H54 (cell line): ENCODE data around the gene METTL22.

ENCODE experiments used
- DNase-seq: peaks from one replicate; pipeline ENCODE4 v3.0.0; 2011; ENCODE audit warnings: low spot score, mixed read lengths; ENCODE audit not compliant: insufficient read length
- FAIRE-seq: peaks from 3 replicates; lab custom pipeline; 2011; peaks lifted over from hg19 to GRCh38; lab: Jason Lieb, UNC
- POLR2A ChIP-seq: IDR thresholded peaks from 2 replicates; pipeline ENCODE4 v1.6.1; 2011; ENCODE audit warnings: low read depth, mild to moderate bottlenecking, low read length

Gene METTL22

DNA sequence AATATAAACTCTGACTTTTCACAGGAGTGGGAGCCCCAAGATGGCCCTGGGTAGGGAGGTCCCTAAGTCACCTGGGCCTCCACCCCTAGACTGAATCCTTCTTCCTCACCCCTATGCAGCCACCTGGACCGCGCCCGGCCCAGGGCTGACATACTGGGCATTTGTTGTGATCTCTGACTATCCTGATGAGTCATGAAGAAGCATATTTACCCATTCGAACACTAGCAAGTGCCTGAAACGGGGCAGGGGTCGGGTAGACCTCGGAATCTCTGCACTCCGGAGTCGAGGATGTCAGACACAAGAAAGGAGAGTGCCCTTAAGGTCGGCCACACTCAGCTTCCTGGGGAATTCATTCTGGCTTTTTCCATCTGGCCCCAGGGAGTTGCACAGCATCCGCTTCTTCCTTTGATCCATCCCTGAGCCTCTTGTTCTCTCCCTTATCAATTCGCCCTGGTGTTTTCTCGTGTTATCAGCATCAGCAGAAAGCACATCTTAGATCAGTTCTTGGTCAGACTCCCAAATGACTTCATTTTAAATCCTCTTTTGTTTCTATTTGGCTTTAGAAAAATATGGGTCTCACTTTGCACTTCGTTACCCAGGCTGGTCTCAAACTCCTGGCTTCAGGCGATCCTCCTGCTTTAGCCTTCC, 10.4 kb downstream of the METTL22 start:
- TF ChIP-seq POLR2A = no peak
- DNase-seq = no peak
- no peak for FAIRE-seq

DNA sequence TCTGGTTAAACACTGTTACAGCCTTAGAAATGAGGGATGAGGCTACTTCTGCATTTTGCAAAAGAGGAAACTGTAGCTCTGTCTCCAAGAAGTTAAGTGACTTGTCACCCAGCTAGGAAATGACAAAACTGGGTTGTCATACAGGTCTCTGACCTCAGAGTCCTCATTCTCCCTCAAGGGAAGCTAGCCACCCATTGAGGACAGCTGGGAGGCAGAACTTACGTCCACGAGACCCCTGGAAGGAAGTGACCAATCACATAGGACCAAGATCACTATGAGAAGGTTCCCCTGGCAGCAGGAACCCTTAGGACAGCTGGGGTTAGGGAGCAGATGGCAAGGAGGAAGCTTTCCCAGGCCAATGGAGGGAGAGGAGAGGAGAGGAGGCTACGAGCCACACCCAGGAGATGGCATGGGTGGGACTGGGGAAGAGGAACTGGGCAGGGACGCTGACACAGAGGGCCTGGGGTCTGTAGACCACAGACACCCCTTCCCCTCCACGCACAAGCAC, 11.2 kb downstream of the METTL22 start:
- FAIRE-seq = no peak
- no peak for DNase-seq
- TF ChIP-seq POLR2A = no peak

DNA sequence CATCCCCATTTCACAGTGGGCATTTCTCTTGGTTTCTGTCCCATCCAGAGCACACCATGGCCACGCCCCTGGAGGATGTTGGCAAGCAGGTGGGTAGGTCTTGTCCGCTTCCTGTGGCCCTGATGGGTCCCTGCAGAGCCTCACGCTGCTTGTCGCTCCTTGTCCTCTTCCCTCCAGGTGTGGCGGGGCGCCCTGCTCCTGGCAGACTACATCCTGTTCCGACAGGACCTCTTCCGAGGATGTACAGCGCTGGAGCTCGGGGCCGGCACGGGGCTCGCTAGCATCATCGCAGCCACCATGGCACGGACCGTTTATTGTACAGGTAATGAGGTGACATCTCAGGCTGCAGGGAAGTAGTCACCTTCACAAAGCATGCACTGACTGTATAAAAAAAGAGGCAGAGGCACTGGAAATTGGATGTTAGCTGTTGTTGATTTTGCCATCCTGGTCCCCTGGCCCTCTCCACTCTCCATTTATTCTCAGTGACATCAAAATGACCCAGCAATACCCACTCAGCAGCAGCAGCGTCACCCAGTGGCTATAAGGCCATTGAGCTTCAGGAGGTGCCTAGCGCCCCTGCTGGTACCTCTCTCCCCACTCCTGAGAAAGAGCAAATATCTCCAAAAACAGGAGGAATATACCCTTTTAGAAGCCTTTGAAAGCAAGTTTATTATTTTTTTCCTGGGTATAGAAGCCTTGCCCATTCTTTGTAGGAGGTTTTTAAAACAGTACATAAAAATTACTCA, 13.7 kb downstream of the METTL22 start:
- no peak for TF ChIP-seq POLR2A
- DNase-seq = no peak
- FAIRE-seq = no peak

DNA sequence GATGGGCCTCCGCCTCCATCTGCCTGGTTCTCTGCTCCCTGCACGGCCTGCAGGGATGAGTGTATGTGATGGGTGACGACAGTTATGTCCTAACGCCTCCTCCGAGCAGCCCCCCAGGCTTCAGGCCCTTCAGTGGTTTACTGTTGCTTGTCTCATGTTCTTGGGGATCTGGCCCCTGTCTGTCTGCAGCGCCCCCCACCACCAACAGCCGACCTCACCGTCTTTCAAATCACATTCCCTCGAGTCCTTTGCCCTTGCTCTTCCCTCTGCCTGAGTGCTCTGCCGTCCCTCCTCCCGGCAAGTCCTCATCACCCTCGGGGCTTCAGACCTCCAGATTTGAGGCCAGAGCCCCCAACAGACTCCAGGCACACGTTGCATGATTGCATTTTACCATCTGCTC, 18.2 kb downstream of the METTL22 start:
- no peak for TF ChIP-seq POLR2A
- no peak for DNase-seq
- no peak for FAIRE-seq

DNA sequence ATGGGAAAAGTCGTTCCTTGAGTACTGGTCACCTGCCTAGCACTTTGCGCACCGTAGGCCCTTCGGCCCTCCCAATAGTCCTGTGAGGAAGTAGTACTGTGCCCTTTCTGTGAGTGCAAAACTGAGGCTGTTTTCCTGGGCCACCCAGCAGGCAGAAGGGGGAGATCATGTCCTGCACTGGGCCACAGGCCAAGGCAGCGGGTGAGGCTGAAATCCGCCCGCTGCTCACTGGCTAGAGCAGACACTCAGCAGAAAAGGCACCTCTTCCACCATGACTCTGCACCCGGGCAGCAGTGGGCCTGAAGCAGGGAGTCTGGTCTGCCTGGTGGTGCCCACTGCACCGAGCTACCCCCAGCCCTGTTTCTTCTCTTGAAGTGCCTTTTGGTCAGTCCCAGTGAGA, 20.2 kb downstream of the METTL22 start:
- TF ChIP-seq POLR2A = no peak
- FAIRE-seq (no peak), DNase-seq (no peak)

DNA sequence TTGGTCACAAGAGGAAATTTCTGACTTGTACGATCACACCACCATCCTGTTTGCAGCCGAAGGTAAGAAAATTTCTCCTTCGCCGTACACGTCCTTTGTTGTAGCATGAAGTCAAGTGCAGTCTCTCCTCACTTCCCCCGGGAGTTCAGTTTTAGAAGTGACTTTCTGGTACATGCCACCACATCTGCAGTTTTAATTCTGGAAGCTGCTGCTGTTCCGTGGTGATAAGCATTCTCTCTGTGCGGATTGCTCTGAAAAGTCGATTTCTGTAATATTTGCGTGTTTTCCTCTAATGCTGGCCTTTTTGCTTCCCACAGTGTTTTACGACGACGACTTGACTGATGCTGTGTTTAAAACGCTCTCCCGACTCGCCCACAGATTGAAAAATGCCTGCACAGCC, 20.6 kb downstream of the METTL22 start:
- FAIRE-seq = no peak

DNA sequence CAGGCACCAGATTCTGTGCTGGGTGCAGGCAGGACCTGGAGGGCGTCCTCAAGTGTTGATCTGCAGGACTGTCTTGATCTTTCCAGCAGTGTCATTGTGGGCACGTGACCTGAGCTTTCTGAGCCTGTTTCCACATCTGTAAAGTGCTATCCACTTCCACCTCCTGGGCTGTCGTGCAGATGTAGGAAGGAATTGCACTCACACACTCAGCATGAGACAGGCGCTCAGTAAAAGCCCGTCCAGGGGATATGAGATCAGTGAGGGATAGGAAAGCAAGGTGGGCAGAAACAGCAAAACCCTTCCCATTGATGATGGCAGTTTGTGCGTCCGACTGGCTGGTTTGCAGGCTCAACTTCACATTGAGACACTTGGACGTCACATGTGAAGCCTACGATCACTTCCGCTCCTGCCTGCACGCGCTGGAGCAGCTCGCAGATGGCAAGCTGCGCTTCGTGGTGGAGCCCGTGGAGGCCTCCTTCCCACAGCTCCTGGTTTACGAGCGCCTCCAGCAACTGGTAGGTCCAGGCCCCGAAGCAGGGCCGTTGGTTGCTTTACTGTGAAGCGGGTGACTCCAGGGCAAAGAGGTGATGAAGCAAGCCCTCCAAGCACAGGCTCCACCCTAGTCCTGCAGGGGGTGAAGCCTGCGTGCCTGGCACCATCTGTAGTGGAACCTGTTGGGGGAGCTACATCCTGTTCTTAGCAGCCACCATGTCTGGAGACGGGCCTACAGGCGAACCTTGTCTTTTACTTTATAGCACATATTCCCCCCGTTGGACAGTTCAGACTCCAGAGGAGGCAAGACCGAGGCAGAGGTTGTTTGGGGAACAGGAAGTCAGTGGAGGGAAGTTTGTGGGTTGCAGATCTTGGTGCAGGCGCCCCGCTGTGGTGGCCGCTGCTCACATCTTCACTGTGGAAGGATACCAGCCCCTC, 23.0 kb downstream of the METTL22 start:
- DNase-seq = no peak
- TF ChIP-seq POLR2A = no peak
- FAIRE-seq = no peak

More for the DNA sequence above, 20.6 kb downstream of the METTL22 start:
- TF ChIP-seq POLR2A = no peak
- DNase-seq = no peak

DNA sequence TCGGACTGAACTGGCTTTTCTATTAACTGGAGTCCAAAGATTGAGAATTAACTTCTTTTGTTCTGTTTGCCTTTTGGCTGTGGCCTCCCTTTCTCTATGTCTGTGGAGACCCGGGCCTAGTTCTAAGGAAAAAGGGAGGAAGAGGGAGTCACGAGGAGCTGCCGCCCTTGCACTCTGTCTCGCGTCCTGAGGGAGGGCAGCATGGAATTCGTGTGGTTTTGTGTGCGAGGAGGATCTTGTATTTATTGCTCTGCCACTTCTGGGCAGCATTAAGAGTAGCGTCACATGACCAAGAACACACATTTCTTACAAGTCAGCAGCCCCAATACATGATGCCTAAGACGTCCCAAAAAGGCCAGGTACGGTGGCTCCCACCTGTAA, 23.6 kb downstream of the METTL22 start:
- TF ChIP-seq POLR2A = no peak
- DNase-seq (no peak), FAIRE-seq (no peak)

DNA sequence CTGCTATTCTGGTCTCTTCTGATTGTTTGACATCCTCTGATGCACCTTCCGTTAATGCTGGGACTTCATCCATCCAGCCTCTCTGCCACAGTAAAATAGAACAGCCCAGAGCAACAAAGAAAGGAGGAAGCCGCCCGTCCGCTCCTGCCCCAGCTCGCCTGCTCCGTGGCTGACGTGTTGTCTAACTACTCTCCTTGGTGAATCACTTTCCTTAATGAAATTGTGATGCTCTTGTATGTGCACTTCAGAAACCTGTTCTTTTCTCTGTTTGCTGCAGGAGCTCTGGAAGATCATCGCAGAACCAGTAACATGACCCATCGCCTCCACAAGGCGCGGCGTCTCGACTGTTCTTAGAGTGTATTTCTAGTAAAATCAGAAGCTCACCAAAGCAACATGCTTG, 24.3 kb downstream of the METTL22 start:
- TF ChIP-seq POLR2A = no peak
- no peak for FAIRE-seq
- DNase-seq = no peak

DNA sequence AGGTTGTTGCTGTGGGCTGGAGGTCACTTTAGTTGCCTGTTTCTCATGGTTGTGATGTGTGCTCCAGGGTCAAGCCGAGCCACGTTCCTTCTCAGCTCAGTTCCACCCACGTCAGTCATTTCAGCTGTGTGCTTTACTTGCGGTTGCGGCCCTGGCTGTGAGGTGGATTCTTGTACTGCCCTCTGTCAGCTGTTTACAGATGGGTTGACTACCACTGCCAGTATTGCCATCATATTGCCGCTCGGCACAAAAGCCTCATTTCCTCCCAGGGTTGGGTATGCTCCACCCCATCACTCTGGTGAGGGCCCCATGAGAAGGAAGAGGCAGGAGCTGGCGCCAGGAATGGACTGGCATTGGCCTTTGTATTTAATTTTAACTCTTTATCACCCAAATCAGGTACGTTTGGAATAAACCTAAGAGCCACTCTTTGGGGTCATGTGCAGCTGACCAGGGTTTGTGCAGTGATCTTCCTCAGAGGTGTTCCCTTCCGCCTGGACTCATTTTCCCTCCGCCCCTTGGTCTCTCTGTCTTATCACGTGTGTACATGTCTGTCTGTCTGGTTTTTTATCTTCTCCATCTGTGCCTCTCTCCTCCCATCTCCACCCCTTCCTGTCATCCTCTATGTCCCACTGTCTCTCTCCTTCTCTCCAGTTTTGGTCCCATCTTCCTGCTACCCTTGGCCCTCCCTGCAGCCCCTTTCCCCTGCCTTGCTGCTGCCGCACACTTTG, 25.0 kb downstream of the METTL22 start:
- DNase-seq (no peak), FAIRE-seq (no peak)
- no peak for TF ChIP-seq POLR2A

DNA sequence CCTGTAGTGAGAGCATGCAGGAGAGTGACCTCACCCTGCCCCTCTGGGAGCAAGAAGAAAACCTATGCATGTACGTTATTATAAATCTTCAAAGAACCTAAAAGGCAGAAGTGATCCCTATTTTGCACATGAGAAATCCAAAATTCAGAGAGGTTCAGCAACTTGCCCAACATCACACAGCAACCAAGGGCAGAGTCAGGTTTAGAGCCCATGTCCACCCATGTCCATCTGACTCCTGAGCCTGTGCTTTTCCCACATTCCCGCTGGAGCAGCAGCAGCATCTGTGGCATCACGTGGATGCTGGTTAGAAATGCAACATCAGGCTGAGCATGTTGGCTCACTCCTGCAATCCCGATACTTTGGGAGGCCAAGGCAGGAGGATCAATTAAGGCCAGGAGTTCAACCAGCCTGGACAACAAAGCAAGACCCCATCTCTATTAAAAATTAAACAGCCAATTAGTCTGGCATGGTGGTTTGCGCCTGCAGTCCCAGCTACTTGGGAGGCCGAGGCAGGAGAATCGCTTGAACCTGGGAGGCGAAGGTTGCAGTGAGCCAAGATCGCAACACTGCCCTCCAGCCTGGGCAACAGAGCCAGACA, 26.3 kb downstream of the METTL22 start:
- no peak for FAIRE-seq
- no peak for DNase-seq
- no peak for TF ChIP-seq POLR2A

DNA sequence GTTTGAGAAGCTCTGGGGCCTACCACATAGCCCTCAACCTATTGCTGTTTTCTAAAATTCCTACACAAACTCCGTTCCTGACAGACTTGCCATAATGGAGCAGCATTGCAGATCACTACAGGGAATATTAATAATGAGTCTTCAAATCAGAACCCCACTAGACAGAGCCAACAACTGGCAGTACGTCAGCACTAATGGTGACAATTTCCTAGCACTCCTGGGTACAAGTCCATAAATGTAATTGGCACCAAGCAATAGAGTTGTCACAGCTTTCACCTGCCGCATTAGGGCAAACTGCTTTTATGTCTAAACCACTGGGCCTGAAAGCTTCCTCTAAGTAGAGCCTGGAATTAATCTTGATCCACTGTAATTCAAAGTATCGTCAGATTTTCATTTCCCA, 27.4 kb downstream of the METTL22 start:
- TF ChIP-seq POLR2A = no peak
- no peak for FAIRE-seq
- no peak for DNase-seq
